Body of pancreas (tissue), 4 donors: ENCODE results near the gene PCDHB6.
"Not testable (repeated sequence)": the region's sequence is repeated elsewhere in the genome, so short reads cannot be mapped to it uniquely, and the experiment has no call there.

Experiments
- CTCF ChIP-seq, 7 experiments: fragments of 450-650 bp in 4 of 7; fragments of 200-600 bp in 3 of 7; sonication (generic) in 3 of 7; IDR thresholded peaks; one replicate each; pipeline ENCODE4 v1.5.1; 2016 to 2019; ENCODE audit warnings: antibody characterized with exemption in 7 of 7
- POLR2A ChIP-seq, 3 donors: fragments of 450-650 bp; IDR thresholded peaks; one replicate each; pipeline ENCODE4 v1.6.1; 2016; ENCODE audit warnings: antibody characterized with exemption in 3 of 3, mild to moderate bottlenecking in 2 of 3

GRCh38 chr5:141157356-141157755 is 7.5 kb downstream of the PCDHB6 start:
- not testable (repeated sequence) for TF ChIP-seq POLR2A, CTCF (IDR thresholded peaks at IDR 0.05)
